Spinal cord (tissue), 10 donors: ENCODE measurements around the gene GDPD4. TPM values are rescaled to one million over a fixed set of nuclear protein-coding genes. Genes with fewer than 3 reads are reported as not detected.

ENCODE experiments used
- DNase-seq, 6 donors: peaks; one replicate each; pipeline versions ENCODE4 v3.0.0 to v3.0.0-alpha.2; 2013 to 2015; ENCODE audit warnings: low spot score in 6 of 6, low read depth in 4 of 6
- H3K27ac ChIP-seq: one replicate; pipeline ENCODE4 v1.5.1; 2013; ENCODE audit warnings: low read depth, low read length, control low read depth
- H3K27me3 ChIP-seq: one replicate; pipeline ENCODE4 v1.6.1; 2013; ENCODE audit warnings: low read length; ENCODE audit not compliant: control insufficient read depth, insufficient read depth
- H3K36me3 ChIP-seq: one replicate; pipeline ENCODE4 v1.6.1; 2013; ENCODE audit warnings: low read length; ENCODE audit not compliant: control insufficient read depth, insufficient read depth
- H3K4me1 ChIP-seq: one replicate; pipeline ENCODE4 v1.6.1; 2013; ENCODE audit warnings: low read length; ENCODE audit not compliant: control insufficient read depth, insufficient read depth
- H3K4me3 ChIP-seq: one replicate; pipeline ENCODE4 v1.5.1; 2013; ENCODE audit warnings: low read depth, low read length, control low read depth
- H3K9me3 ChIP-seq: one replicate; pipeline ENCODE4 v1.6.1; 2013; ENCODE audit warnings: low read length; ENCODE audit not compliant: control insufficient read depth, insufficient read depth
- WGBS: methylation state at CpG from one replicate; pipeline ENCODE4 v1.1.5; 2013; ENCODE audit warnings: missing lambda C conversion rate; ENCODE audit not compliant: insufficient coverage; 5-methylcytosine and 5-hydroxymethylcytosine counted together
- polyA plus RNA-seq, 2 donors: library from polyadenylated mRNA; unstranded; fragments of 120-200 nt; gene quantifications; one replicate each; pipeline ENCODE4 v1.2.1, GENCODE V29; 2013; ENCODE audit not compliant: insufficient read length in 2 of 2
- total RNA-seq, 2 donors: library from RNA; depleted of rRNA in 1 of 2; stranded (reverse); fragments of 120-200 nt in 1 of 2; fragments of >200 nt in 1 of 2; gene quantifications; one replicate each; pipeline versions ENCODE4 v1.2.3 to v1.2.4, GENCODE V29; 2013 to 2014
- donor health status: healthy.

Gene GDPD4
- total and polyA plus RNA-seq, 4 donors = 0.44 TPM; not detected in 3

DNA sequence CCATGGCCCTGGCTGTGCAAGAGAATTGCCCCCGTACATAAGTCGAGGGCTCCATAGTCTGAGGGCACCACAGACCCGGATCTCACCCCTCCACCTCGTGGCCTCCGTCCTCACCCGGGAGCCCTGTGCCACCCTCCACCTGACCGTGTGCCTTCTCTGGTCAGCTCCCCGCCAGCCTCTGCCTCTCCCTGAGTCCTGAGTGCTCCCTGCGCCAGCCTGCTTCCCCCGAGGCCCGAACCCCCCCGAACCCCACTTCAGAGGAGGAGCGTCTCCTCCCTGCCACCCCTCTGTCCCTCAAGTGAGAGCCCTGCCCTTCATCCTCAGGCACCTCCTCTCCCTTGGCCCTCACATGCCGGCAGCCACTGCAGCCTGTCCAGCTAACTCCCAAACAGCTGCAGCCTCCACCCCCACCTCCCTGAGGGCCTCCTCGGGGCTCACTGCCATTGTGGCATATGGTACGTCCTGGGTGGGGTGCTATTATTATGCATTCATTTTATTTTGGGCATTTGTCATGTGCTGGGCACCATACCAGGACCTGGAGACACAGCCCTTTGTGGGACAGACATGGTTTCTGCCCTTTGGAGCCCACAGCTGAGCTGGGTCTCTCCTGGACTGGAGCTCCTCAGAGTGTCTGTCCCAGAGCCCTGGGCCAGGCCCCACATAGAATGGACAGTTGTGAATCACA, 106.3 kb downstream of the GDPD4 start:
- no peak for DNase-seq
- WGBS = 87% methylated on average over 14 of the region's 16 CpGs
- H3K9me3 ChIP-seq = no peaks in the 10 kb centered on the region

GRCh38 chr11:77193911-77194830, 107.3 kb downstream of the GDPD4 start:
- Histone ChIP-seq H3K9me3 (no peaks in the 10 kb centered on the region), H3K4me3 (no peak overlapping the region), H3K4me1 (peaks cover 7% of the 10 kb centered on the region), H3K27me3 (no peaks in the 10 kb centered on the region), H3K27ac (no peak overlapping the region), H3K36me3 (peaks cover 3% of the 10 kb centered on the region)
- WGBS = 97% methylated on average over 15 of the region's 15 CpGs
- DNase-seq = no peak

More for the DNA sequence above, 106.3 kb downstream of the GDPD4 start:
- no peak overlapping the region for H3K27ac ChIP-seq
- peaks cover 7% of the 10 kb centered on the region for H3K4me1 ChIP-seq
- H3K36me3 ChIP-seq = peaks cover 2% of the 10 kb centered on the region
- H3K4me3 ChIP-seq = no peak overlapping the region
- H3K27me3 ChIP-seq = no peaks in the 10 kb centered on the region

- Histone ChIP-seq H3K27ac (no peak overlapping the region), H3K9me3 (no peaks in the 10 kb centered on the region), H3K4me1 (peaks cover 7% of the 10 kb centered on the region), H3K36me3 (peaks cover 3% of the 10 kb centered on the region), H3K27me3 (no peaks in the 10 kb centered on the region), H3K4me3 (no peak overlapping the region)
- DNase-seq = no peak
Measured at GRCh38 chr11:77193167-77193566, 108.3 kb downstream of the GDPD4 start.

GRCh38 chr11:77191823-77192495, 109.5 kb downstream of the GDPD4 start:
- H3K4me1 ChIP-seq = peaks cover 7% of the 10 kb centered on the region
- WGBS = 60% methylated on average over 26 of the region's 27 CpGs
- no peaks in the 10 kb centered on the region for H3K9me3 ChIP-seq
- H3K4me3 ChIP-seq = no peak overlapping the region
- no peaks in the 10 kb centered on the region for H3K27me3 ChIP-seq
- H3K27ac ChIP-seq = no peak overlapping the region
- H3K36me3 ChIP-seq = peaks cover 3% of the 10 kb centered on the region
- DNase-seq = peak in 1 of 6 donors; percentile 54

GRCh38 chr11:77191429-77191822, 110.1 kb downstream of the GDPD4 start:
- H3K36me3 ChIP-seq = peaks cover 3% of the 10 kb centered on the region
- no peaks in the 10 kb centered on the region for H3K9me3 ChIP-seq
- H3K4me1 ChIP-seq = peaks cover 7% of the 10 kb centered on the region
- no peak overlapping the region for H3K4me3 ChIP-seq
- H3K27me3 ChIP-seq = no peaks in the 10 kb centered on the region
- H3K27ac ChIP-seq = no peak overlapping the region
- DNase-seq = no peak
- 80% methylated on average over 11 of the region's 11 CpGs for WGBS

- Histone ChIP-seq H3K4me1 (peaks cover 7% of the 10 kb centered on the region), H3K9me3 (no peaks in the 10 kb centered on the region), H3K27me3 (no peaks in the 10 kb centered on the region), H3K4me3 (no peak overlapping the region), H3K36me3 (peaks cover 3% of the 10 kb centered on the region), H3K27ac (no peak overlapping the region)
- DNase-seq = no peak
- WGBS = 94% methylated on average over 19 of the region's 21 CpGs
Measured at GRCh38 chr11:77190331-77191075, 111.0 kb downstream of the GDPD4 start.

- no peaks in the 10 kb centered on the region for H3K27me3 ChIP-seq
- H3K9me3 ChIP-seq = no peaks in the 10 kb centered on the region
- 90% methylated on average over 27 of the region's 28 CpGs for WGBS
- no peak for DNase-seq
- peaks cover 3% of the 10 kb centered on the region for H3K36me3 ChIP-seq
- peaks cover 7% of the 10 kb centered on the region for H3K4me1 ChIP-seq
- H3K4me3 ChIP-seq = no peak overlapping the region
- no peak overlapping the region for H3K27ac ChIP-seq
Measured at GRCh38 chr11:77189588-77190210, 111.8 kb downstream of the GDPD4 start.

- H3K4me3 ChIP-seq = no peak overlapping the region
- H3K27ac ChIP-seq = no peak overlapping the region
- 77% methylated on average over 14 of the region's 18 CpGs for WGBS
Measured at GRCh38 chr11:77188633-77189491, 112.6 kb downstream of the GDPD4 start.

More at GRCh38 chr11:77188633-77189491, 112.6 kb downstream of the GDPD4 start:
- Histone ChIP-seq H3K9me3 (no peaks in the 10 kb centered on the region), H3K4me1 (peaks cover 11% of the 10 kb centered on the region), H3K27me3 (no peaks in the 10 kb centered on the region), H3K36me3 (peaks cover 3% of the 10 kb centered on the region)
- no peak for DNase-seq
